Activated CD8-positive, alpha-beta T cell treated with anti-CD3 and anti-CD28 coated beads for 36 hours (primary cell): Measurements from ENCODE around the gene NPAS2. TPM values are rescaled to one million over a fixed set of nuclear protein-coding genes. Genes with fewer than 3 reads are reported as not detected.

Experiments
- ATAC-seq: fragments of 200-7000 bp; cut with Tn5 transposase; one replicate; pipeline ENCODE4 v1.10.0; 2021; ENCODE audit warnings: mild to moderate bottlenecking, moderate library complexity
- CTCF ChIA-PET: fragments of 350-600 bp; sonication (Branson Sonifier 250); formaldehyde crosslinking; loops from one replicate; lab custom pipeline; 2021; ENCODE audit warnings: antibody characterized with exemption; lab: Charles Lee
- POLR2A ChIA-PET: fragments of 350-600 bp; sonication (Branson Sonifier 250); formaldehyde crosslinking; loops from one replicate; lab custom pipeline; 2021; ENCODE audit warnings: antibody characterized with exemption; lab: Charles Lee
- DNase-seq: peaks from one replicate; pipeline ENCODE4 v3.0.0-alpha.2; 2020
- H3K27ac Mint-ChIP-seq: one replicate; pipeline ENCODE4 v1.8.0; 2021; ENCODE audit warnings: mild to moderate bottlenecking, mixed read lengths
- H3K27me3 Mint-ChIP-seq: one replicate; pipeline ENCODE4 v1.8.0; 2021; ENCODE audit warnings: mixed read lengths
- H3K36me3 Mint-ChIP-seq: one replicate; pipeline ENCODE4 v1.8.0; 2021; ENCODE audit warnings: low read depth, mixed read lengths
- H3K4me1 Mint-ChIP-seq: one replicate; pipeline ENCODE4 v1.8.0; 2021; ENCODE audit warnings: low read depth, mixed read lengths
- H3K4me3 Mint-ChIP-seq: one replicate; pipeline ENCODE4 v1.8.0; 2021; ENCODE audit warnings: mild to moderate bottlenecking, moderate library complexity, mixed read lengths
- H3K9me3 Mint-ChIP-seq: one replicate; pipeline ENCODE4 v1.8.0; 2021; ENCODE audit warnings: mixed read lengths
- intact Hi-C: fragments of 100-400 bp; cut with micrococcal nuclease; formaldehyde crosslinking; loops from one replicate; pipeline ENCODE4 v1.10.0; 2022
- total RNA-seq, 2 experiments: library from RNA; stranded (reverse); gene quantifications; one replicate each; pipeline ENCODE4 v1.2.3, GENCODE V29; 2021
- TF ChIP-seq, protein P1 (sequence below): fragments of 200-600 bp; IDR thresholded peaks from one replicate; pipeline ENCODE4 v1.8.0; 2022; ENCODE audit warnings: antibody characterized with exemption, mild to moderate bottlenecking

The NPAS2 gene
- total RNA-seq, 2 experiments from 2014 or later, result 14.4 to 15.2 TPM

DNA sequence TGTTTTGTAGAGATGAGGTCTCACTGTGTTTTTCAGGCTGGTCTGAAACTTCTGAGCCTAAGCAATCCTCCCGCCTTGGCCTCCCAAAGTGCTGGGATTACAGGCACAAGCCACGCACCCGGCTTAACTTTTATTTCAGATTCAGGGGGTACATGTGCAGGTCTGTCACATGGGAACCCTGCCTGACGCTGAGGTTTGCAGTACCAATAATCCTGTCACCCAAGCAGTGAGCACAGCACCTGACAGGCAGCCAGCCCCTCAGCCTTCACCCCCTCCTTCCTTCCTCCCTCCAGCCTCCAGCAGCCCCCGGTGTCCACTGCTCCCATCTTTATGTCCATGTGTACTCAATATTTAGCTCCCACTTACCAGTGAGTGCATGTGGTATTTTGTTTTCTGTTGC, 136.1 kb downstream of the NPAS2 start:
- ChIA-PET CTCF (no interaction called here), POLR2A (no interaction called here)
- Mint-ChIP-seq H3K4me3 (no peak overlapping the region), H3K27ac (no peak overlapping the region), H3K27me3 (no peaks in the 10 kb centered on the region), H3K9me3 (no peaks in the 10 kb centered on the region), H3K36me3 (peaks cover 3% of the 10 kb centered on the region), H3K4me1 (peaks cover 16% of the 10 kb centered on the region)
- ATAC-seq (no peak), DNase-seq (no peak)
- TF ChIP-seq, protein P1, sequence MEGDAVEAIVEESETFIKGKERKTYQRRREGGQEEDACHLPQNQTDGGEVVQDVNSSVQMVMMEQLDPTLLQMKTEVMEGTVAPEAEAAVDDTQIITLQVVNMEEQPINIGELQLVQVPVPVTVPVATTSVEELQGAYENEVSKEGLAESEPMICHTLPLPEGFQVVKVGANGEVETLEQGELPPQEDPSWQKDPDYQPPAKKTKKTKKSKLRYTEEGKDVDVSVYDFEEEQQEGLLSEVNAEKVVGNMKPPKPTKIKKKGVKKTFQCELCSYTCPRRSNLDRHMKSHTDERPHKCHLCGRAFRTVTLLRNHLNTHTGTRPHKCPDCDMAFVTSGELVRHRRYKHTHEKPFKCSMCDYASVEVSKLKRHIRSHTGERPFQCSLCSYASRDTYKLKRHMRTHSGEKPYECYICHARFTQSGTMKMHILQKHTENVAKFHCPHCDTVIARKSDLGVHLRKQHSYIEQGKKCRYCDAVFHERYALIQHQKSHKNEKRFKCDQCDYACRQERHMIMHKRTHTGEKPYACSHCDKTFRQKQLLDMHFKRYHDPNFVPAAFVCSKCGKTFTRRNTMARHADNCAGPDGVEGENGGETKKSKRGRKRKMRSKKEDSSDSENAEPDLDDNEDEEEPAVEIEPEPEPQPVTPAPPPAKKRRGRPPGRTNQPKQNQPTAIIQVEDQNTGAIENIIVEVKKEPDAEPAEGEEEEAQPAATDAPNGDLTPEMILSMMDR, result no peak
- intact Hi-C loops, result no loop called here

DNA sequence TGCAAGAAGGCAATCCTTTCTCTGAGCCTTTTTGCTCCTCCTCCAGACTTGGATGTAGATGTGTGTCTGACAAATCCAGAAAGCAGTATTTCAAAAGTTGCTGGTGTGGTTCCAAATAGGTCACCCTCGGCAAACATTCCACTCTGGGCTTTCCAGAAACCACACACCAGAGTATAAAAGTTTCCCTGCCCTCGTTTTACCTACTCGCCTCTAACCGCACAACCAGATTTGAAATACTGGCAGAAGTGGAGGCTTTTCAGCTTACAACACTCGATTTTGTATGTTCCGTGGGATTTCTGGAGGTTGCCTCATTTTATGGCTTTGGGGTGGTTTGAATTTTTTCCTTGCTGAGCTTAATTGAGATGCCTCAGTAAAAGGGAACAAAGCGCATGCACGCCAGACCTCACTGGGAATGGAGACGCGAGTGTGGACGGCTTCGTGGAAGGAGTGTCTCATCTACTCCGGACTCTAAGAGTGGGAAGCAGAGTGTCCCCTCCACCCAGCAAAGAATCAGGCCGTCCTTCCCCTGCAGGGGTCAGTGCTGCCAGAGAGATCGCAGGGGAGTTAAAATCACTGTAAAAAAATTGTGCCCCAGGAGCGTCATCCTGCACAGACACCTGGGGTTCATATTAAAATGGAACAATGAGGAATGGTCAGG, 138.2 kb downstream of the NPAS2 start:
- ChIA-PET CTCF (no interaction called here), POLR2A (no interaction called here)
- Mint-ChIP-seq H3K36me3 (peaks cover 3% of the 10 kb centered on the region), H3K27ac (no peak overlapping the region), H3K9me3 (no peaks in the 10 kb centered on the region), H3K27me3 (no peaks in the 10 kb centered on the region), H3K4me3 (no peak overlapping the region), H3K4me1 (peaks cover 9% of the 10 kb centered on the region)
- intact Hi-C loops, result no loop called here
- DNase-seq (no peak), ATAC-seq (no peak)
- TF ChIP-seq, protein P1, result no peak

DNA sequence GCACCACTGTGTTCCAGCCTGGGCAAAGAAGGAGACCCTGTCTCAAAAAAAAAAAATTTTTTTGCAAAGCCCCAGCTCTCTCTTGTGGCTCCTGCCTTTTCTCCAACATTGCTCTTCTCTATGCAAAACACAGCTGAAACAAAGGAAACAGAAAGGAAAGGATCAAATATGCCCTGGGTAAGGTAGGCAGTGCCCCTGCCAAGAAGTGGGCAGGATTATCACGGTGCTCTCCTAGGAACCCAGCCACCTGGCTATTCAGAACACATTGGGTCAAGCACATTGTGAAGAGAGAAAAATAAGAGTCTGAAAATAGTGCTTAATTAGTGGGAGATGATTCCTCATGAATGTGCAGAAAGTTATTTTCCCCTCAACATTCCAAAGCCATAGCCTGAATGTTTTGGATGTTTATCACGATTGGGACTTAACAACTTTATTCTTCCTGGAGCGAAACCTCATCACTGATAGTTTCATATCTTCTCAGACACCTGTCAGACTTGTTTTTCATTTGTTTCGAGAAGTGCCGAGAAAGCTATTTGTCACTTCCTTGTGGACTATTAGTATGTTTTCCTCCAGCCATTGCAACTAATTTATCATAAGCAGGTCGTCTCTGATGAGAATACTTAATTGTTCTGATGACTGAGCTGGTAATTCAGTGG, 139.4 kb downstream of the NPAS2 start:
- intact Hi-C loops, result no loop called here
- H3K27me3 Mint-ChIP-seq, result no peaks in the 10 kb centered on the region
- TF ChIP-seq, protein P1, result no peak
- H3K36me3 Mint-ChIP-seq, result peaks cover 3% of the 10 kb centered on the region
- ChIA-PET POLR2A (interaction anchor here (0.8 kb wide), 1 partner anchor 238 kb away, joined by 4 read pairs; no protein-coding TSS in a partner anchor), CTCF (no interaction called here)
- DNase-seq (no peak), ATAC-seq (no peak)
- no peaks in the 10 kb centered on the region for H3K9me3 Mint-ChIP-seq
- H3K27ac Mint-ChIP-seq, result no peak overlapping the region
- H3K4me3 Mint-ChIP-seq, result no peak overlapping the region
- H3K4me1 Mint-ChIP-seq, result peaks cover 7% of the 10 kb centered on the region

DNA sequence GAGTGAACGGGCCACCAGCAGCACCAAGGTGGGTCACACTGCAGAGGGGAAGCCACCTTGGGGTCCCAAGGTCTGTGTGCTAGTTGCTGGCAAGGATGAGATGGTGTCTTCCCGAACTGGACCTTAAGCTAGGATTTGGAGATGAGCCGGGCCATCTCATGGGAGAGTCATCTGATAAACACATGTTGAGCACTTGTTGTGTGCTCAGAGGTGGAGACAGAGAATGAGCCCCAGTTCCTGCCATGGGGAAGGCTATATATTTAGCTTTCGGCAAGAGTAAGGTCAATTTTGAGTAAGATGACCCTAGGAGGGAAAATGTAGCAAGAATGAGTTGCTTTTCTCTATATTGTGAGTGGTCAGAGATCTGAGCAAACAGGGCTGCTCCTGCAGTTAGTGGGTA, 140.7 kb downstream of the NPAS2 start:
- no peaks in the 10 kb centered on the region for H3K27me3 Mint-ChIP-seq
- no peak for ATAC-seq
- CTCF ChIA-PET, result no interaction called here
- intact Hi-C loops, result no loop called here
- TF ChIP-seq, protein P1, result no peak
- H3K27ac Mint-ChIP-seq, result no peak overlapping the region
- H3K4me1 Mint-ChIP-seq, result peaks cover 8% of the 10 kb centered on the region
- POLR2A ChIA-PET, result interaction anchor here (1.0 kb wide), 1 partner anchor 329 kb away, joined by 3 read pairs; no protein-coding TSS in a partner anchor
- no peak overlapping the region for H3K4me3 Mint-ChIP-seq
- peaks cover 3% of the 10 kb centered on the region for H3K36me3 Mint-ChIP-seq
- no peak for DNase-seq
- H3K9me3 Mint-ChIP-seq, result no peaks in the 10 kb centered on the region

DNA sequence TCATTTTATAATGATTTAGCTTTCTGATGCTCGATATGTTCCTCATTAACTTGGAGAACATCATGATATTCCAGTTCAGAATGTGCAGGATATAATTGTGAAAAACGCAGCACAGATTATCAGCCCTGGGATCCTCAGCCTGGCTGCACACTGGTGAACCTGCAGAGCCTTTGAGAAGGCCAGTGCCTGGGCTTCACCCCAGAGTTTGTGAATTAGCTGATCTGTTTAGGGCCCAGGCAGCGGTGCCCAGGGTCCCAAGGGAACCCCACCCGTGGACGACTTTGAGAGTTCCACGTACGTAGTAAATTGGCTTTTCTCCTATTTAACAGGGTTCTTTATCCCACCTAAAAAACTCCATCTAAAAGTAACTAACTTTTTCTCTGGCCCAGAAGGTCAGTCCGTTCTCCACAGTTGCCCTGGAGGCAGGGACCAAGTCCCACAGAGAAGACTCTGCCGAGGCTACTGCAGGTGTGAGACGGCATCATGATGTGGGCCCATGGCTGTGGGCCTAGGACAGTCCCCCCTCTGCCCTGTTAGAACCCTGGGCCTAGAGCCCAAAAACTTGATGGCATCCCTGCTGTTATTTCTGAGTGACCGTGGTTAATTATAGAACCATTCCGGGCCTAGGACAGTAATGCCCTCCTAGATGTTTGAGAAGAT, 142.6 kb downstream of the NPAS2 start:
- TF ChIP-seq, protein P1, result no peak
- ChIA-PET CTCF (no interaction called here), POLR2A (no interaction called here)
- no peak overlapping the region for H3K4me3 Mint-ChIP-seq
- ATAC-seq (no peak), DNase-seq (no peak)
- no peaks in the 10 kb centered on the region for H3K27me3 Mint-ChIP-seq
- H3K9me3 Mint-ChIP-seq, result no peaks in the 10 kb centered on the region
- no peak overlapping the region for H3K27ac Mint-ChIP-seq
- intact Hi-C loops, result no loop called here
- no peaks in the 10 kb centered on the region for H3K36me3 Mint-ChIP-seq
- peaks cover 8% of the 10 kb centered on the region for H3K4me1 Mint-ChIP-seq
